ENCODE measurements around the gene ARHGEF7. TPM values are rescaled to one million over a fixed set of nuclear protein-coding genes. Genes with fewer than 3 reads are reported as not detected.

ARHGEF7 gene
- total RNA-seq, 1 donor from 2014 or later, result 146 TPM

GRCh38 chr13:111209613-111210012 is 94.5 kb downstream of the ARHGEF7 start:
- peak; percentile 41 for ATAC-seq
- intact Hi-C loops (cut with DNase I), result no loop called here
- no peak for DNase-seq (ENCODE audit: low spot score)

- intact Hi-C loops (cut with DNase I), result no loop called here
- no peak for DNase-seq (ENCODE audit: low spot score)
These were observed 95.0 kb downstream of the ARHGEF7 start for GRCh38 chr13:111210091-111210490.

GRCh38 chr13:111210544-111211469 is 95.7 kb downstream of the ARHGEF7 start:
- intact Hi-C loops (cut with DNase I), result no loop called here
- ATAC-seq (peak; percentile 76), DNase-seq (ENCODE audit: low spot score) (no peak)

More at GRCh38 chr13:111210091-111210490, 95.0 kb downstream of the ARHGEF7 start:
- no peak for ATAC-seq

- DNase-seq (ENCODE audit: low spot score) (no peak), ATAC-seq (no peak)
- intact Hi-C loops (cut with DNase I), result no loop called here
These were observed 96.8 kb downstream of the ARHGEF7 start for GRCh38 chr13:111211789-111212516.

- intact Hi-C loops (cut with DNase I), result no loop called here
- ATAC-seq, result no peak
These were observed 97.4 kb downstream of the ARHGEF7 start for GRCh38 chr13:111212517-111212873.

GRCh38 chr13:111213964-111214726 is 99.0 kb downstream of the ARHGEF7 start:
- intact Hi-C loops (cut with DNase I), result no loop called here
- peak; percentile 59 for DNase-seq (ENCODE audit: low spot score)
- peak; percentile 15 for ATAC-seq

More at GRCh38 chr13:111212517-111212873, 97.4 kb downstream of the ARHGEF7 start:
- no peak for DNase-seq (ENCODE audit: low spot score)

- DNase-seq (ENCODE audit: low spot score) (no peak), ATAC-seq (no peak)
- intact Hi-C loops (cut with DNase I), result no loop called here
These were observed 100.3 kb downstream of the ARHGEF7 start for GRCh38 chr13:111215081-111216047.

GRCh38 chr13:111216166-111216960 is 101.3 kb downstream of the ARHGEF7 start:
- DNase-seq (ENCODE audit: low spot score) (peak; percentile 68), ATAC-seq (peak; percentile 62)
- intact Hi-C loops (cut with DNase I), result no loop called here

GRCh38 chr13:111217641-111218040 is 102.5 kb downstream of the ARHGEF7 start:
- intact Hi-C loops (cut with DNase I), result no loop called here
- peak; percentile 56 for DNase-seq (ENCODE audit: low spot score)
- peak; percentile 50 for ATAC-seq

GRCh38 chr13:111219280-111219679 is 104.2 kb downstream of the ARHGEF7 start:
- DNase-seq (ENCODE audit: low spot score) (no peak), ATAC-seq (no peak)
- intact Hi-C loops (cut with DNase I), result no loop called here

GRCh38 chr13:111219950-111220349 is 104.8 kb downstream of the ARHGEF7 start:
- DNase-seq (ENCODE audit: low spot score), result no peak
- no peak for ATAC-seq
- intact Hi-C loops (cut with DNase I), result loop anchor here (5.0 kb wide), 1 partner anchor 153 kb away; no protein-coding TSS in a partner anchor

- ATAC-seq (no peak), DNase-seq (ENCODE audit: low spot score) (no peak)
- intact Hi-C loops (cut with DNase I), result no loop called here
These were observed 110.1 kb downstream of the ARHGEF7 start for GRCh38 chr13:111225166-111225565.

GRCh38 chr13:111225810-111226546 is 110.9 kb downstream of the ARHGEF7 start:
- no peak for ATAC-seq
- intact Hi-C loops (cut with DNase I), result no loop called here

GRCh38 chr13:111227405-111227804 is 112.3 kb downstream of the ARHGEF7 start:
- intact Hi-C loops (cut with DNase I), result no loop called here

More at GRCh38 chr13:111225810-111226546, 110.9 kb downstream of the ARHGEF7 start:
- no peak for DNase-seq (ENCODE audit: low spot score)

GRCh38 chr13:111228262-111229144 is 113.4 kb downstream of the ARHGEF7 start:
- DNase-seq (ENCODE audit: low spot score), result no peak
- no peak for ATAC-seq
- intact Hi-C loops (cut with DNase I), result no loop called here

More at GRCh38 chr13:111227405-111227804, 112.3 kb downstream of the ARHGEF7 start:
- no peak for DNase-seq (ENCODE audit: low spot score)
- no peak for ATAC-seq
